ENCODE measurements around the gene AMTN. TPM values are rescaled to one million over a fixed set of nuclear protein-coding genes. Genes with fewer than 3 reads are reported as not detected.
"Not testable (repeated sequence)": the region's sequence is repeated elsewhere in the genome, so short reads cannot be mapped to it uniquely, and the experiment has no call there.

AMTN gene
- total RNA-seq, 4 donors from 2014 or later: not detected

DNA sequence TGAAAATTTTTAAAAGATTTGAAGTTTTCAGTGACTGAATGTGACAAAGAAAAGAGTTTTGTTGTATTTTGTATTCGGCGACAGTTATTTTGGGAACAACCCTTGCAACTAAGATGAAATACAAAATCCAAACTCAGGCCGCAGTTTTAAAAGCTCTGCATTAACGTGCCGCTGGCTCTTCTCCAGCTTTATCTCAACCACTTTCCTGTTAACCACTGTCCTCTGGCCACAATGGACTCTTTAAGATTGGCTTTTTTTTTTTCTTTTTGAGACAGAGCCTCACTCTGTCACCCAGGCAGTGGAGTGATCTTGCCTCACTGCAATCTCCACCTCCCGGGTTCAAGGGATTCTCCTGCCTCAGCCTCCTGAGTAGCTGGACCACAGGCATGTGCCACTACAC is 22.1 kb upstream of the AMTN start:
- WGBS, 2 donors (ENCODE audit: low coverage in 1 of 2): 66 to 70% methylated on average over 6 of the region's 6 CpGs
- Histone ChIP-seq H3K9me3 (no peaks in the 10 kb centered on the region), H3K36me3 (no peaks in the 10 kb centered on the region), H3K4me1 (no peaks in the 10 kb centered on the region), H3K27ac (no peak overlapping the region), H3K4me3 (no peak overlapping the region), H3K27me3 (no peaks in the 10 kb centered on the region)
- intact Hi-C loops (cut with DNase I; ENCODE audit: low total_unique reads) (no loop called here), in situ Hi-C loops (cut with MboI; ENCODE audit: low pct_ligation_motif_present in 1 of 4, low pct_unique_long_range_greater_than_20kb in 1 of 4, low sequenced_read_pairs in 3 of 4) (no loop called here)
- no peak for TF ChIP-seq POLR2AphosphoS5 (IDR thresholded peaks at IDR 0.05)
- TF ChIP-seq EP300 (IDR thresholded peaks at IDR 0.05; ENCODE audit: low read depth): no peak
- no peak for TF ChIP-seq POLR2A (IDR thresholded peaks at IDR 0.05)
- TF ChIP-seq, protein P1, sequence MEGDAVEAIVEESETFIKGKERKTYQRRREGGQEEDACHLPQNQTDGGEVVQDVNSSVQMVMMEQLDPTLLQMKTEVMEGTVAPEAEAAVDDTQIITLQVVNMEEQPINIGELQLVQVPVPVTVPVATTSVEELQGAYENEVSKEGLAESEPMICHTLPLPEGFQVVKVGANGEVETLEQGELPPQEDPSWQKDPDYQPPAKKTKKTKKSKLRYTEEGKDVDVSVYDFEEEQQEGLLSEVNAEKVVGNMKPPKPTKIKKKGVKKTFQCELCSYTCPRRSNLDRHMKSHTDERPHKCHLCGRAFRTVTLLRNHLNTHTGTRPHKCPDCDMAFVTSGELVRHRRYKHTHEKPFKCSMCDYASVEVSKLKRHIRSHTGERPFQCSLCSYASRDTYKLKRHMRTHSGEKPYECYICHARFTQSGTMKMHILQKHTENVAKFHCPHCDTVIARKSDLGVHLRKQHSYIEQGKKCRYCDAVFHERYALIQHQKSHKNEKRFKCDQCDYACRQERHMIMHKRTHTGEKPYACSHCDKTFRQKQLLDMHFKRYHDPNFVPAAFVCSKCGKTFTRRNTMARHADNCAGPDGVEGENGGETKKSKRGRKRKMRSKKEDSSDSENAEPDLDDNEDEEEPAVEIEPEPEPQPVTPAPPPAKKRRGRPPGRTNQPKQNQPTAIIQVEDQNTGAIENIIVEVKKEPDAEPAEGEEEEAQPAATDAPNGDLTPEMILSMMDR (IDR thresholded peaks at IDR 0.05): no peak
- no peak for DNase-seq

- 50 to 63% methylated on average over 1 to 8 of the region's 8 CpGs for WGBS, 2 donors (ENCODE audit: low coverage in 1 of 2)
These were observed 16.5 kb upstream of the AMTN start for GRCh38 chr4:70501838-70502237.

GRCh38 chr4:70504733-70505132 is 13.6 kb upstream of the AMTN start:
- peaks cover 8% of the 10 kb centered on the region for H3K27me3 ChIP-seq
- in situ Hi-C loops (cut with MboI; ENCODE audit: low pct_ligation_motif_present in 1 of 4, low pct_unique_long_range_greater_than_20kb in 1 of 4, low sequenced_read_pairs in 3 of 4): loop anchor here in 3 of 4 donors (25.0 kb wide), 2 partner anchors 592 to 817 kb away; no protein-coding TSS in a partner anchor

More at GRCh38 chr4:70501838-70502237, 16.5 kb upstream of the AMTN start:
- H3K27me3 ChIP-seq; H3K4me3 ChIP-seq; H3K36me3 ChIP-seq; DNase-seq; intact Hi-C loops (cut with DNase I; ENCODE audit: low total_unique reads); H3K9me3 ChIP-seq; H3K4me1 ChIP-seq; H3K27ac ChIP-seq: not testable (repeated sequence)
- in situ Hi-C loops (cut with MboI; ENCODE audit: low pct_ligation_motif_present in 1 of 4, low pct_unique_long_range_greater_than_20kb in 1 of 4, low sequenced_read_pairs in 3 of 4): loop anchor here in 3 of 4 donors (25.0 kb wide), 2 partner anchors 590 to 815 kb away; no protein-coding TSS in a partner anchor

GRCh38 chr4:70505151-70505748 is 13.1 kb upstream of the AMTN start:
- Histone ChIP-seq H3K4me1 (peaks cover 0 to 4% (median 0%) of the 10 kb centered on the region in 4 donors), H3K36me3 (no peaks in the 10 kb centered on the region), H3K27me3 (peaks cover 8% of the 10 kb centered on the region), H3K4me3 (no peak overlapping the region), H3K9me3 (no peaks in the 10 kb centered on the region), H3K27ac (no peak overlapping the region)
- DNase-seq: peak; percentile 55
- in situ Hi-C loops (cut with MboI; ENCODE audit: low pct_ligation_motif_present in 1 of 4, low pct_unique_long_range_greater_than_20kb in 1 of 4, low sequenced_read_pairs in 3 of 4): loop anchor here in 3 of 4 donors (25.0 kb wide), 2 partner anchors 593 to 818 kb away; no protein-coding TSS in a partner anchor
- TF ChIP-seq POLR2AphosphoS5 (IDR thresholded peaks at IDR 0.05) (no peak), EP300 (IDR thresholded peaks at IDR 0.05; ENCODE audit: low read depth) (no peak)
- TF ChIP-seq, protein P1 (IDR thresholded peaks at IDR 0.05): peak; percentile 70 to 87 (median 76)
- intact Hi-C loops (cut with DNase I; ENCODE audit: low total_unique reads): no loop called here
- WGBS, 2 donors (ENCODE audit: low coverage in 1 of 2): 4 to 7% methylated on average over 7 of the region's 7 CpGs

More at GRCh38 chr4:70504733-70505132, 13.6 kb upstream of the AMTN start:
- no peaks in the 10 kb centered on the region for H3K36me3 ChIP-seq
- no peaks in the 10 kb centered on the region for H3K9me3 ChIP-seq
- 36 to 45% methylated on average over 4 of the region's 4 CpGs for WGBS, 2 donors (ENCODE audit: low coverage in 1 of 2)
- no peak overlapping the region for H3K27ac ChIP-seq
- intact Hi-C loops (cut with DNase I; ENCODE audit: low total_unique reads): no loop called here
- no peak for TF ChIP-seq POLR2AphosphoS5 (IDR thresholded peaks at IDR 0.05)
- no peak overlapping the region for H3K4me3 ChIP-seq
- no peak for DNase-seq
- H3K4me1 ChIP-seq: peaks cover 0 to 4% (median 0%) of the 10 kb centered on the region in 4 donors

DNA sequence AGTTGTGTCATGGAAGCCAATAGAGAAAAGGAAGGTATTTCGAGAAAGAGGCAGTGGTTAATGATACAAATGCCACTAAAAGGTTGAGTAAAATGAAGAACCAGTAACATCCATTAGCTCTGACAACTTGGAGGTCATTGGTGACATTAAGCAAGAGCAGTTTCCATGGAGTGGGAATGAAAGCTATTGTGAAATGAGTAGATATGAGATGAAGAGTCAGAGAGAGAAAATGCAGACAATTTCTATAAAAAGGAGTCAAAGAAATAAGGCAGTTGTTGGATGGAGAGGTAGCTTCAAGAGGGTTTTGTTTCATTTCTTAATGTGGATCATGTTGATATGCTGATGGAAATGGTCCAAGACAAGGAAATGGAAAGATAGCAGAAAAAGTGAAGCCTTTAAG is 9.6 kb upstream of the AMTN start:
- Histone ChIP-seq H3K27me3 (peaks cover 8% of the 10 kb centered on the region), H3K36me3 (no peaks in the 10 kb centered on the region), H3K4me3 (no peak overlapping the region), H3K9me3 (no peaks in the 10 kb centered on the region), H3K27ac (no peak overlapping the region), H3K4me1 (peaks cover 0 to 4% (median 0%) of the 10 kb centered on the region in 4 donors)
- intact Hi-C loops (cut with DNase I; ENCODE audit: low total_unique reads) (no loop called here), in situ Hi-C loops (cut with MboI; ENCODE audit: low pct_ligation_motif_present in 1 of 4, low pct_unique_long_range_greater_than_20kb in 1 of 4, low sequenced_read_pairs in 3 of 4) (loop anchor here in 3 of 4 donors (25.0 kb wide), 2 partner anchors 596 to 822 kb away; no protein-coding TSS in a partner anchor)
- DNase-seq: no peak
- TF ChIP-seq EP300 (IDR thresholded peaks at IDR 0.05; ENCODE audit: low read depth) (no peak), POLR2A (IDR thresholded peaks at IDR 0.05) (no peak), POLR2AphosphoS5 (IDR thresholded peaks at IDR 0.05) (no peak)
- TF ChIP-seq, protein P1 (IDR thresholded peaks at IDR 0.05): no peak
- 46 to 81% methylated on average over 1 of the region's 1 CpG for WGBS, 2 donors (ENCODE audit: low coverage in 1 of 2)

Measured in transverse colon (tissue), 4 donors.